Aorta (tissue), 5 donors: ENCODE data around the gene ZDHHC14. TPM values are rescaled to one million over a fixed set of nuclear protein-coding genes. Genes with fewer than 3 reads are reported as not detected.

Experiments used
- ATAC-seq: fragments of 200-7000 bp; cut with Tn5 transposase; one replicate; pipeline ENCODE4 v1.9.1; 2022; ENCODE audit warnings: moderate library complexity; ENCODE audit not compliant: low FRiP score
- DNase-seq, 2 donors: peaks; one replicate each; pipeline ENCODE4 v3.0.0-alpha.2; 2020
- H3K27ac ChIP-seq, 2 donors: one replicate each; pipeline ENCODE4 v1.5.1; 2013; ENCODE audit warnings: low read length in 2 of 2, mild to moderate bottlenecking in 2 of 2, moderate library complexity in 2 of 2, control low read depth in 1 of 2, inconsistent platforms in 1 of 2, low read depth in 1 of 2
- H3K27me3 ChIP-seq, 2 donors: one replicate each; pipeline ENCODE4 v1.6.1; 2013; ENCODE audit warnings: control low read depth in 1 of 2, low read length in 1 of 2, mild to moderate bottlenecking in 1 of 2, moderate library complexity in 1 of 2; ENCODE audit not compliant: insufficient read depth in 2 of 2, control insufficient read depth in 1 of 2
- H3K36me3 ChIP-seq, 2 donors: one replicate each; pipeline ENCODE4 v1.6.1; 2013; ENCODE audit warnings: control low read depth in 1 of 2, low read length in 1 of 2, mild to moderate bottlenecking in 1 of 2; ENCODE audit not compliant: insufficient read depth in 2 of 2, control insufficient read depth in 1 of 2
- H3K4me1 ChIP-seq, 2 donors: one replicate each; pipeline ENCODE4 v1.6.1; 2013; ENCODE audit warnings: low read length in 2 of 2, control low read depth in 1 of 2, mild to moderate bottlenecking in 1 of 2, moderate library complexity in 1 of 2; ENCODE audit not compliant: insufficient read depth in 2 of 2, control insufficient read depth in 1 of 2
- H3K4me3 ChIP-seq, 2 donors: one replicate each; pipeline ENCODE4 v1.5.1; 2013; ENCODE audit warnings: low read length in 2 of 2, control low read depth in 1 of 2, mild to moderate bottlenecking in 1 of 2
- H3K9me3 ChIP-seq: one replicate; pipeline ENCODE4 v1.6.1; 2013; ENCODE audit warnings: mild to moderate bottlenecking, low read length; ENCODE audit not compliant: control insufficient read depth
- WGBS, 2 donors: extraction: QIAGEN DNeasy Blood & Tissue Kit; methylation state at CpG; one replicate each; pipeline ENCODE4 v1.1.7; 2013; 5-methylcytosine and 5-hydroxymethylcytosine counted together
- intact Hi-C, 2 donors: fragments of 100-400 bp; cut with DNase I; formaldehyde crosslinking; loops; one replicate each; pipeline versions ENCODE4 v1.14.2 to v1.15.0; 2022
- polyA plus RNA-seq, 2 donors: library from polyadenylated mRNA; stranded (reverse); fragments of 200-250 nt; gene quantifications; one replicate each; pipeline ENCODE4 v1.2.3, GENCODE V29; 2013
- total RNA-seq, 2 donors: library from RNA; stranded (reverse); fragmentation: NEBNext Ultra II Directional; extraction: Animal tissue kit (Norgen Biotek cat#: 25700); gene quantifications; one replicate each; pipeline ENCODE4 v1.2.1, GENCODE V29; 2021
- donor health status: healthy with polysubstance abuse.
- donor health status: Bipolar disorder and iron deficiency.
- donor health status: DM: no; HTN: no; CAD: no.
- donor health status: DM: no; HTN: no; CAD: no.
- donor health status: DM: yes; HTN: yes; CAD: no.

ZDHHC14 gene
- total and polyA plus RNA-seq, 4 donors = 2.8 to 17.8 (median 14.4) TPM

- intact Hi-C loops = no loop called here
- H3K4me1 ChIP-seq = no peaks in the 10 kb centered on the region
- H3K36me3 ChIP-seq = no peaks in the 10 kb centered on the region
- ATAC-seq (no peak), DNase-seq (no peak)
- no peak overlapping the region for H3K4me3 ChIP-seq
- no peaks in the 10 kb centered on the region for H3K9me3 ChIP-seq
- no peak overlapping the region for H3K27ac ChIP-seq
- WGBS, 2 donors = 81 to 83% methylated on average over 12 of the region's 12 CpGs
- no peaks in the 10 kb centered on the region for H3K27me3 ChIP-seq
Measured at GRCh38 chr6:157607317-157608109, 226.5 kb downstream of the ZDHHC14 start.

GRCh38 chr6:157608221-157609075 is 227.5 kb downstream of the ZDHHC14 start:
- Histone ChIP-seq H3K4me3 (no peak overlapping the region), H3K4me1 (no peaks in the 10 kb centered on the region), H3K9me3 (no peaks in the 10 kb centered on the region), H3K27ac (no peak overlapping the region), H3K36me3 (no peaks in the 10 kb centered on the region), H3K27me3 (no peaks in the 10 kb centered on the region)
- 89% methylated on average over 16 of the region's 16 CpGs for WGBS, 2 donors
- ATAC-seq (no peak), DNase-seq (no peak)
- intact Hi-C loops = no loop called here

GRCh38 chr6:157609117-157609516 is 228.1 kb downstream of the ZDHHC14 start:
- H3K27ac ChIP-seq = no peak overlapping the region
- H3K4me3 ChIP-seq = no peak overlapping the region
- no peaks in the 10 kb centered on the region for H3K9me3 ChIP-seq
- DNase-seq = no peak
- 96 to 98% methylated on average over 6 of the region's 6 CpGs for WGBS, 2 donors
- H3K4me1 ChIP-seq = no peaks in the 10 kb centered on the region
- no peaks in the 10 kb centered on the region for H3K36me3 ChIP-seq
- no peak for ATAC-seq
- no peaks in the 10 kb centered on the region for H3K27me3 ChIP-seq
- intact Hi-C loops = no loop called here

GRCh38 chr6:157609556-157609955 is 228.6 kb downstream of the ZDHHC14 start:
- Histone ChIP-seq H3K4me3 (no peak overlapping the region), H3K9me3 (no peaks in the 10 kb centered on the region), H3K36me3 (no peaks in the 10 kb centered on the region), H3K4me1 (no peaks in the 10 kb centered on the region), H3K27ac (no peak overlapping the region), H3K27me3 (no peaks in the 10 kb centered on the region)
- 91 to 96% methylated on average over 3 of the region's 3 CpGs for WGBS, 2 donors
- ATAC-seq (no peak), DNase-seq (no peak)
- intact Hi-C loops = no loop called here

GRCh38 chr6:157610451-157610999 is 229.5 kb downstream of the ZDHHC14 start:
- no peak overlapping the region for H3K27ac ChIP-seq
- H3K9me3 ChIP-seq = no peaks in the 10 kb centered on the region
- WGBS, 2 donors = 70 to 78% methylated on average over 9 of the region's 9 CpGs
- no peak for ATAC-seq
- H3K36me3 ChIP-seq = no peaks in the 10 kb centered on the region
- DNase-seq = no peak
- no peak overlapping the region for H3K4me3 ChIP-seq
- no peaks in the 10 kb centered on the region for H3K27me3 ChIP-seq
- intact Hi-C loops = no loop called here
- no peaks in the 10 kb centered on the region for H3K4me1 ChIP-seq

GRCh38 chr6:157611406-157611805 is 230.4 kb downstream of the ZDHHC14 start:
- no peak overlapping the region for H3K4me3 ChIP-seq

GRCh38 chr6:157613011-157613522 is 232.1 kb downstream of the ZDHHC14 start:
- intact Hi-C loops = no loop called here
- H3K27ac ChIP-seq = no peak overlapping the region
- H3K27me3 ChIP-seq = no peaks in the 10 kb centered on the region
- 85 to 90% methylated on average over 7 of the region's 7 CpGs for WGBS, 2 donors
- H3K4me3 ChIP-seq = no peak overlapping the region
- H3K36me3 ChIP-seq = no peaks in the 10 kb centered on the region
- H3K4me1 ChIP-seq = no peaks in the 10 kb centered on the region
- no peaks in the 10 kb centered on the region for H3K9me3 ChIP-seq
- DNase-seq (no peak), ATAC-seq (no peak)

More at GRCh38 chr6:157611406-157611805, 230.4 kb downstream of the ZDHHC14 start:
- no peak for DNase-seq
- intact Hi-C loops = no loop called here
- ATAC-seq = no peak
- Histone ChIP-seq H3K27me3 (no peaks in the 10 kb centered on the region), H3K9me3 (no peaks in the 10 kb centered on the region), H3K36me3 (no peaks in the 10 kb centered on the region), H3K4me1 (no peaks in the 10 kb centered on the region), H3K27ac (no peak overlapping the region)
- WGBS, 2 donors = 89 to 90% methylated on average over 3 of the region's 3 CpGs

GRCh38 chr6:157614026-157614568 is 233.1 kb downstream of the ZDHHC14 start:
- H3K27ac ChIP-seq = no peak overlapping the region
- WGBS, 2 donors = 96 to 98% methylated on average over 5 of the region's 5 CpGs

More at GRCh38 chr6:157614026-157614568, 233.1 kb downstream of the ZDHHC14 start:
- Histone ChIP-seq H3K9me3 (no peaks in the 10 kb centered on the region), H3K36me3 (no peaks in the 10 kb centered on the region), H3K4me1 (no peaks in the 10 kb centered on the region), H3K4me3 (no peak overlapping the region), H3K27me3 (no peaks in the 10 kb centered on the region)
- intact Hi-C loops = no loop called here
- ATAC-seq (no peak), DNase-seq (no peak)
